Muscle of leg (tissue), 11 donors: Measurements from ENCODE around the gene TMEM63A. TPM values are rescaled to one million over a fixed set of nuclear protein-coding genes. Genes with fewer than 3 reads are reported as not detected.

Experiments used
- DNase-seq: peaks from one replicate; pipeline ENCODE4 v3.0.0; 2013
- H3K27ac ChIP-seq: one replicate; pipeline ENCODE4 v1.5.1; 2013; ENCODE audit warnings: mild to moderate bottlenecking, low read length, control low read depth
- H3K27me3 ChIP-seq: one replicate; pipeline ENCODE4 v1.6.1; 2013; ENCODE audit warnings: low read length; ENCODE audit not compliant: control insufficient read depth, insufficient read depth
- H3K36me3 ChIP-seq: one replicate; pipeline ENCODE4 v1.6.1; 2013; ENCODE audit warnings: low read length; ENCODE audit not compliant: control insufficient read depth, insufficient read depth
- H3K4me1 ChIP-seq: one replicate; pipeline ENCODE4 v1.6.1; 2013; ENCODE audit warnings: low read length; ENCODE audit not compliant: control insufficient read depth, insufficient read depth
- H3K4me3 ChIP-seq: one replicate; pipeline ENCODE4 v1.5.1; 2013; ENCODE audit warnings: low read length, control low read depth
- H3K9me3 ChIP-seq: replicated peaks from 2 replicates; pipeline ENCODE4 v1.6.1; 2013; ENCODE audit warnings: low read depth, low read length; ENCODE audit not compliant: control insufficient read depth
- WGBS: methylation state at CpG from one replicate; pipeline ENCODE4 v1.1.5; 2013; ENCODE audit warnings: missing lambda C conversion rate; ENCODE audit not compliant: insufficient coverage; 5-methylcytosine and 5-hydroxymethylcytosine counted together
- polyA plus RNA-seq, 8 donors: library from polyadenylated mRNA; unstranded; fragments of 120-200 nt; gene quantifications; one replicate each; pipeline versions ENCODE4 v1.2.1 to v1.2.3, GENCODE V29; 2013; ENCODE audit warnings: inconsistent platforms in 1 of 8, low replicate concordance in 1 of 8; ENCODE audit not compliant: insufficient read length in 8 of 8, insufficient read depth in 1 of 8
- total RNA-seq: library from RNA; stranded (reverse); fragments of 120-200 nt; gene quantifications from one replicate; pipeline ENCODE4 v1.2.4, GENCODE V29; 2013

TMEM63A gene
- total and polyA plus RNA-seq, 9 donors: 14.3 to 31.9 (median 21.3) TPM

DNA sequence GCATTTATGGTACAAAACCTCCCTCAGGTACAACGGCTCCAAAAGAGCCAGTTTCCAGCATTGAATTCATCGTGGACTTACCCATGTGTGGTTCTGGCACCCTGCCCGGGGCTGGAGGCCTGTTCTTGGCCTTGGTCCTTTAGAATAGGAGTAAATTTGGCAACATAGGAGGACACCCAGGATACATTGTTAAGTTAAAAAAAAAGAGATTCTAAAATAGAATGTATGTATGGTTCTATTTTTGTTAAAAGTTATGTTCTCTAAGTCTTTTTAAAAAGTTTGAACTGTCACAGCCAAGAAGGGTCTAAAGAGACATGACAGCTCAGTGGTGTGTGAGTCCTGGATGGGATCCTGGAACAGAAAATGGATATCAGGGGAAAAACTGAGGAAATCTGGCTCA lies 46.3 kb downstream of the TMEM63A start:
- DNase-seq: peak; percentile 90
- Histone ChIP-seq H3K27me3 (no peaks in the 10 kb centered on the region), H3K4me3 (no peak overlapping the region), H3K4me1 (peaks cover 20% of the 10 kb centered on the region), H3K9me3 (no peaks in the 10 kb centered on the region), H3K27ac (peak overlapping the region; percentile 59), H3K36me3 (peaks cover 40% of the 10 kb centered on the region)
- no CpG with 5 or more reads among the region's 3 CpGs for WGBS

DNA sequence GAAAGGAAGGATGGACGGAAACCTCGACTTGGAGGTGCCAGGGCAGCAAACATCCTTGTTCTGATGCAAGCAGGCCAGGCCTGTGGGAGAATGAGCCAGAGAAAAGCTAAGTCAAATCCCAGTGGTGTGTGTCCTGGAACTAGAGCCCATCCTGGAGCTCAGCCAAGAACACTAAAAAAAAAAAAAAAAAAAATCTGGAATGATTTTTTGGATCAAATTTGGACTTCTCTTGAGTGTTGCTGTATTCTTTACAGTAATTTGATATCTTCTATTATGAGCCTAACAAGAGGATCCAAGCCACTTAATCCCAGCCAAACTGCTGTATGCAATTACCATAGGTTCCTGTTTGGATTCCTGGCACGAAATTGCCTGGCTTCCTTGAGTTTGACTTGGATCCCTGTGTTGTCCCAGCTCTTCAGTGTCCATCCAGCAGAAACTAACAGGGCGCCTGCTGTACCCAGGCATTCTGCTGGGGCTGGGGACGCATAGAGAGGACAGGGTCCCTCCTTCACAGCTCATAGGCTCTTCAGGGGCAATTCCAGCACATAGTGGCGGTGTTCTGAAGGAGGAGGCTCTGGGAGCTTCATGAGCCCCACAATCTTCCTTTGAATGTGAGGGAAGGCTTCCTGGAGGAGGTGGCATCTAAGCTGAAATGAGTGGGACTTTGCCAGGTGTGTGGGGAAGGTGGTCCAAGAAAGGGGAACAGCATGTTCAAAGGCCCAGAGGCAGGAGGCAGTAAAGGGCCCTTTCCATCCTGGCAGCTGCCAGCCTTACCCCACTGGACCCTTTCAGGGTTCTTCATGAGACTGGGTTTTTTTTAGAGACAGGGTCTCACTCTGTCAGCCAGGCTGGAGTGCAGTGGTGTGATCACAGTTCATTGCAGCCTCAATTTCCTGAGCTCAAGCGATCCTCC lies 47.5 kb downstream of the TMEM63A start:
- no peaks in the 10 kb centered on the region for H3K27me3 ChIP-seq
- H3K4me3 ChIP-seq: no peak overlapping the region
- H3K27ac ChIP-seq: peak overlapping the region; percentile 74
- WGBS: 6% methylated on average over 2 of the region's 7 CpGs
- H3K36me3 ChIP-seq: peaks cover 34% of the 10 kb centered on the region
- H3K4me1 ChIP-seq: peaks cover 20% of the 10 kb centered on the region
- H3K9me3 ChIP-seq: no peaks in the 10 kb centered on the region
- DNase-seq: peak; percentile 99

GRCh38 chr1:225830841-225831240 lies 51.3 kb downstream of the TMEM63A start:
- Histone ChIP-seq H3K4me3 (no peak overlapping the region), H3K27ac (no peak overlapping the region), H3K27me3 (no peaks in the 10 kb centered on the region), H3K4me1 (peaks cover 36% of the 10 kb centered on the region), H3K36me3 (peaks cover 24% of the 10 kb centered on the region), H3K9me3 (no peaks in the 10 kb centered on the region)
- WGBS: 67% methylated on average over 1 of the region's 6 CpGs
- no peak for DNase-seq

DNA sequence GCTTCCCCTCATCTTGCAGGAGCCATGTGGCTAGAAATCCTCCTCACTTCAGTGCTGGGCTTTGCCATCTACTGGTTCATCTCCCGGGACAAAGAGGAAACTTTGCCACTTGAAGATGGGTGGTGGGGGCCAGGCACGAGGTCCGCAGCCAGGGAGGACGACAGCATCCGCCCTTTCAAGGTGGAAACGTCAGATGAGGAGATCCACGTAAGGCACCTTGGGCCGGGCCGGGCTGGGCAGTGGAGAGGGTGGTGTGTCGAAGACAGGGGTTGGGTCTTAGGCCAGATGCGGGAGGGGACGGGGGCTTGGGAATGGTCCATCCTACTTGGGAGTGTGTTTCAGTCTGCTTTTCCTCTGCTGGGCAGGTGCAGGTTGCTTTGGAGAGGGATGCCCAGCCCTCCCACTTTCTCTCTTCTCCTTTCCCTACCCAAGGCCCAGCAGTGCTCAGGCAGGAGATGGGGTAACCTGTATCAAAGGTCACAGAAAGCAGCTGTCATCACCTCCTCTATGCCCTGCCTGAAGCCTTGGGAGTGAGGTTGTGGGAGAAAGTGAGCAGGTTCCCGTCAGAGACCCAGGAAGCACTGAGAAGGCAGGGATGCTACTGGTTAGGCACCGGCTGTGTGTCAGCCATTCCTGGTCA lies 53.4 kb downstream of the TMEM63A start:
- DNase-seq: no peak
- H3K36me3 ChIP-seq: peaks cover 21% of the 10 kb centered on the region
- H3K9me3 ChIP-seq: no peaks in the 10 kb centered on the region
- 92% methylated on average over 11 of the region's 14 CpGs for WGBS
- peaks cover 43% of the 10 kb centered on the region for H3K4me1 ChIP-seq
- no peak overlapping the region for H3K4me3 ChIP-seq
- no peak overlapping the region for H3K27ac ChIP-seq
- no peaks in the 10 kb centered on the region for H3K27me3 ChIP-seq

GRCh38 chr1:225827076-225827475 lies 55.1 kb downstream of the TMEM63A start:
- Histone ChIP-seq H3K27ac (no peak overlapping the region), H3K4me1 (peaks cover 48% of the 10 kb centered on the region)

DNA sequence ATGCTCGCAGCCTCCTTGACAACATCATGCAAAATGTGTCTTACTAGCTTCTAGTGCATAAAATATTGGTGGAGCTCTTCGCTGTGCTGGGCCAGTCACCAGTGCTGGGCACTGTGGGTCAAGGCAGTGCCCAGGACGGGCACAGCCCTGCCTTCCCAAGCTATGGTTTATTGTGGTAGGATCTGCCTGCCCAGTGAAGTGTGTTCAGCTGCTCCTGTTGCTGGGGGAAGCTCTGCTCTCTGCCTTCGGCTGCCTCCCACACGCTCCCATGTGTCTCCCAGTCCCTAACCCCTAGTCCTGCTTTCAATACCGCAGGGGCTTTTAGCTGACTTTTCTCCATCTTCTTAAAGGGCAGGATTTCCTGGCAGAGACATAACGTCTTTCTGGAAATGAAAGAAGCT lies 56.6 kb downstream of the TMEM63A start:
- Histone ChIP-seq H3K9me3 (no peaks in the 10 kb centered on the region), H3K4me3 (no peak overlapping the region), H3K4me1 (peaks cover 44% of the 10 kb centered on the region), H3K27ac (peak overlapping the region; percentile 31), H3K27me3 (peaks cover 2% of the 10 kb centered on the region), H3K36me3 (peaks cover 20% of the 10 kb centered on the region)
- WGBS: 87% methylated on average over 2 of the region's 7 CpGs
- peak; percentile 61 for DNase-seq

More at GRCh38 chr1:225827076-225827475, 55.1 kb downstream of the TMEM63A start:
- no peak for DNase-seq
- Histone ChIP-seq H3K36me3 (peaks cover 27% of the 10 kb centered on the region), H3K9me3 (no peaks in the 10 kb centered on the region), H3K4me3 (no peak overlapping the region), H3K27me3 (peaks cover 2% of the 10 kb centered on the region)
- 79% methylated on average over 6 of the region's 8 CpGs for WGBS

DNA sequence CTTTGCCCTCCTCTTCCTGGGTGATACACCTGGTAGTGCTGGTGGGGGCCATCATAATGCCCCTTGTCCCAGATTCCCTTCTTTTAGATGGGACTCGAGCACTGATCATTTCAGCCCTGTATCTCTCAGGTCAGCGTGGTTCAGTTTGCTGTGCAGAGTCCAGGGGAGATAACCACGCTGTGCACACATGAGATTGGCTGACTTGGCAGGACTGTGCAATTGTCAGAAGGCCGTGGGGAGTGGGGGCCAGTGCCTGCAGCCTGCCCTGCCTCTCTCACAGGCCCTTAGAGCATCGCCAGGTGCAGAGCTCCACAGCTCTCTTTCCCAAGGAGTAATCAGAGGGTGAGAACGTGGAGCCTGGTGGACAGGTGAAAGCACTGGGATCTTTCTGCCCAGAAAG lies 57.1 kb downstream of the TMEM63A start:
- H3K27me3 ChIP-seq: peaks cover 2% of the 10 kb centered on the region
- no peak for DNase-seq
- no peaks in the 10 kb centered on the region for H3K9me3 ChIP-seq
- H3K4me1 ChIP-seq: peaks cover 44% of the 10 kb centered on the region
- H3K27ac ChIP-seq: no peak overlapping the region
- WGBS: 53% methylated on average over 3 of the region's 6 CpGs
- peaks cover 20% of the 10 kb centered on the region for H3K36me3 ChIP-seq
- no peak overlapping the region for H3K4me3 ChIP-seq

DNA sequence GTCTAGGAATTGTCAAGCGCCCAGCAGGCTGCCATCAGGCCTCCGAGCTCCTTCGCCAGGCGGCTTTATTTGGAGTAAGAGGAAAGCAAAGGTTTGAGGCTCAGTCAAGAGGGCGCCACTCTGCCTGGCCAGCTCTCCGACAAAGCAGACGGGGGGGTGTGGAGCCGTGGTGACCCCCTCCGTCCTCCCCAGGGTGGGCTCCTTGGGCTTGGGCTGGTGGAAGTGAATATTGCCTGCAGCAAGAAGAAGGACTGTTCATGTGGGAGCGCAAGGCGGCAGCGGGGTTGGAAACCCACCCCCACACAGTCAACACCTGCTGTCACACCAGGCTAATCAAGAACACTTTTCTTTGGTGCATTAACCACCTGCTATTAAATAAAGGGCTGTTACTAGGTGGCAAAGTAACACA lies 57.6 kb downstream of the TMEM63A start:
- H3K4me1 ChIP-seq: peaks cover 47% of the 10 kb centered on the region
- DNase-seq: no peak
- 71% methylated on average over 4 of the region's 12 CpGs for WGBS
- peaks cover 19% of the 10 kb centered on the region for H3K36me3 ChIP-seq
- peaks cover 2% of the 10 kb centered on the region for H3K27me3 ChIP-seq
- H3K9me3 ChIP-seq: no peaks in the 10 kb centered on the region
- H3K27ac ChIP-seq: no peak overlapping the region
- no peak overlapping the region for H3K4me3 ChIP-seq

- no peaks in the 10 kb centered on the region for H3K9me3 ChIP-seq
- no peak overlapping the region for H3K4me3 ChIP-seq
- peaks cover 12% of the 10 kb centered on the region for H3K36me3 ChIP-seq
- no peak for DNase-seq
- peaks cover 2% of the 10 kb centered on the region for H3K27me3 ChIP-seq
- H3K4me1 ChIP-seq: peaks cover 50% of the 10 kb centered on the region
- no peak overlapping the region for H3K27ac ChIP-seq
- WGBS: 71% methylated on average over 7 of the region's 12 CpGs
Measured at GRCh38 chr1:225823811-225824261, 58.3 kb downstream of the TMEM63A start.

DNA sequence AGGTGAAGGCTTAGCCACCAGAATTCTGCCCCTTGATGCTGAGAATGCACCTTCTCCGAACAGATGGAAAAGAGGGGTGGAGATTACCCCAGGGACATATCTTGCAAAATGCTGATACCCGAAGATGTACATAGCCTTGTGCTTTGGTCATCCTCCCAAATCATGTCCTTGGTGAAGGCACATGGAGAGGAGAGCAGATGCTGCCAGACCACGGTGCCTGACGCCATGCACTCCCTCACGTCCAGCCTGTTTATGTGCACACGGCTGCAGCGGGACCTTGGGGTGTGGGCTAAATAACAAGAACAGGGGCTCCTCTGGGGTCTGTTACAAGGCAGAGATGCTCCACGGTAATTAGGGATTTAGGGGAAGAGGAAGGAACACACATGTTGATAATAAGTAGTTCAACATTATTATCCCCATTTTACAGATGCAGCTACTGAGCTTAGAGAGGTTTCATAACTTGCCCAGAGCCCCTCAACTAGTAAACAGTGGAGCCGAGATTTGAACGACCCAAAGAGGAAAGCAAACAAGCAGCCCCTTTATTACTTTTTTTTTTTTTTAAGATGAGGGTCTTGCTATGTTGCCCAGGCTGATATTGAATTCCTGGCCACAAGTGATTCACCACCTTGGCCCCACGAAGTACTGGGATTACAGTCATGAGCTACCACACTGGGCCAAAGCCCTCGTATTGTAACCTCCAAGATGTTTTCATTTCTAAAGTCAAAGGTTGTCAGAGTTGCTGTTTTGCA lies 59.4 kb downstream of the TMEM63A start:
- WGBS: 17% methylated on average over 1 of the region's 12 CpGs
- H3K27me3 ChIP-seq: peaks cover 2% of the 10 kb centered on the region
- DNase-seq: no peak
- H3K4me1 ChIP-seq: peaks cover 54% of the 10 kb centered on the region
- H3K4me3 ChIP-seq: no peak overlapping the region
- no peak overlapping the region for H3K27ac ChIP-seq
- no peaks in the 10 kb centered on the region for H3K9me3 ChIP-seq
- H3K36me3 ChIP-seq: peaks cover 9% of the 10 kb centered on the region
